C4-2B (cell line): ENCODE results near the gene NCOR2.

ENCODE experiments used
- CTCF ChIP-seq: fragments of 450-650 bp; conservative IDR thresholded peaks from 2 replicates; pipeline ENCODE4 v1.5.1; 2017; ENCODE audit warnings: mild to moderate bottlenecking
- ZFX ChIP-seq: fragments of 450-650 bp; IDR thresholded peaks from 2 replicates; pipeline ENCODE4 v1.6.1; 2017

GRCh38 chr12:124529565-124530276, 37.7 kb downstream of the NCOR2 start:
- TF ChIP-seq CTCF (no peak), ZFX (no peak)
